CD8-positive, alpha-beta memory T cell (primary cell): Measurements from ENCODE around the gene CDH15. TPM values are rescaled to one million over a fixed set of nuclear protein-coding genes. Genes with fewer than 3 reads are reported as not detected.

Source experiments
- CTCF ChIA-PET: fragments of 350-600 bp; sonication (Branson Sonifier 250); formaldehyde crosslinking; loops from one replicate; lab custom pipeline; 2021; ENCODE audit warnings: antibody characterized with exemption; lab: Charles Lee
- POLR2A ChIA-PET: fragments of 350-600 bp; sonication (Branson Sonifier 250); formaldehyde crosslinking; loops from one replicate; lab custom pipeline; 2021; ENCODE audit warnings: antibody characterized with exemption; lab: Charles Lee
- DNase-seq, 5 donors: peaks; one replicate each; pipeline versions ENCODE4 v3.0.0 to v3.0.0-alpha.2; 2020 to 2022; ENCODE audit warnings: mixed read lengths in 1 of 5
- H3K27ac ChIP-seq: one replicate; pipeline ENCODE4 v1.7.0; 2013; ENCODE audit warnings: low read depth, mild to moderate bottlenecking, low read length, moderate library complexity
- H3K27me3 ChIP-seq: 2 replicates; pipeline ENCODE4 v1.7.0; 2013; ENCODE audit warnings: low read length, mild to moderate bottlenecking; ENCODE audit not compliant: insufficient read depth, poor library complexity, severe bottlenecking
- H3K36me3 ChIP-seq: 2 replicates; pipeline ENCODE4 v1.7.0; 2013; ENCODE audit warnings: mild to moderate bottlenecking, low read length, moderate library complexity; ENCODE audit not compliant: insufficient read depth
- H3K4me1 ChIP-seq: 2 replicates; pipeline ENCODE4 v1.7.0; 2013; ENCODE audit warnings: mild to moderate bottlenecking, low read length, moderate library complexity; ENCODE audit not compliant: insufficient read depth
- H3K4me3 ChIP-seq: 2 replicates; pipeline ENCODE4 v1.7.0; 2013; ENCODE audit warnings: mild to moderate bottlenecking, low read length
- H3K9me3 ChIP-seq: 2 replicates; pipeline ENCODE4 v1.7.0; 2013; ENCODE audit warnings: mild to moderate bottlenecking, low read length
- H3K27ac Mint-ChIP-seq, 8 donors: one replicate each; pipeline ENCODE4 v1.8.0; 2020 to 2021; ENCODE audit warnings: mixed read lengths in 8 of 8, mild to moderate bottlenecking in 6 of 8, inconsistent platforms in 3 of 8, moderate library complexity in 3 of 8
- H3K27me3 Mint-ChIP-seq, 2 donors: one replicate each; pipeline ENCODE4 v1.8.0; 2020 to 2021; ENCODE audit warnings: mixed read lengths in 2 of 2, mild to moderate bottlenecking in 1 of 2, moderate library complexity in 1 of 2
- H3K36me3 Mint-ChIP-seq, 3 donors: one replicate each; pipeline ENCODE4 v1.8.0; 2020 to 2021; ENCODE audit warnings: mixed read lengths in 3 of 3, inconsistent platforms in 1 of 3, mild to moderate bottlenecking in 1 of 3
- H3K4me1 Mint-ChIP-seq, 3 donors: one replicate each; pipeline ENCODE4 v1.8.0; 2020 to 2021; ENCODE audit warnings: mixed read lengths in 3 of 3, inconsistent platforms in 1 of 3, mild to moderate bottlenecking in 1 of 3
- H3K4me3 Mint-ChIP-seq, 7 donors: one replicate each; pipeline ENCODE4 v1.8.0; 2020 to 2021; ENCODE audit warnings: mixed read lengths in 7 of 7, mild to moderate bottlenecking in 6 of 7, moderate library complexity in 4 of 7, inconsistent platforms in 2 of 7
- H3K9me3 Mint-ChIP-seq, 5 donors: one replicate each; pipeline ENCODE4 v1.8.0; 2020 to 2022; ENCODE audit warnings: mixed read lengths in 5 of 5, mild to moderate bottlenecking in 3 of 5, moderate library complexity in 2 of 5, inconsistent platforms in 1 of 5
- polyA plus RNA-seq: library from polyadenylated mRNA; unstranded; fragments of 300-500 nt; fragmentation: Illumina TruSeq; gene quantifications from one replicate; pipeline ENCODE4 v1.2.3, GENCODE V29; 2021
- total RNA-seq, 2 experiments: library from RNA; stranded (reverse); gene quantifications; one replicate each; pipeline ENCODE4 v1.2.3, GENCODE V29; 2021

CDH15 gene
- total and polyA plus RNA-seq, 3 experiments from 2014 or later = not detected

GRCh38 chr16:89217388-89218191 lies 46.0 kb downstream of the CDH15 start, which contains the start of gene ZNF778:
TSS of gene ZNF778 (plus strand) at chr16:89217703. CDS start at chr16:89221128, 3,425 bp downstream.
- peak within 1 kb of the TSS; percentile 96 for H3K27ac ChIP-seq
- no peaks in the 10 kb centered on the region for H3K27me3 ChIP-seq
- CTCF ChIA-PET = interaction anchor here (1.0 to 1.8 kb wide), 8 partner anchors 23 to 647 kb away, joined by 3 to 6 read pairs (median 4); partner anchors contain the start of gene ZC3H18
- Mint-ChIP-seq H3K36me3 (peaks cover 5 to 37% (median 5%) of the 10 kb centered on the region in 3 donors), H3K27me3 (no peaks in the 10 kb centered on the region), H3K27ac (peak within 1 kb of the TSS; percentile 81 to 98 (median 94)), H3K4me3 (peak within 1 kb of the TSS; percentile 62 to 96 (median 81)), H3K9me3 (no peaks in the 10 kb centered on the region), H3K4me1 (peaks cover 31 to 49% (median 44%) of the 10 kb centered on the region in 3 donors)
- H3K4me3 ChIP-seq = peak within 1 kb of the TSS; percentile 61
- peaks cover 21% of the 10 kb centered on the region for H3K4me1 ChIP-seq
- H3K9me3 ChIP-seq = no peaks in the 10 kb centered on the region
- POLR2A ChIA-PET = interaction anchor here (0.6 to 1.6 kb wide), 10 partner anchors 23 to 530 kb away, joined by 3 to 9 read pairs (median 4); partner anchors contain the start of genes GALNS and TRAPPC2L
- DNase-seq = peak; percentile 77 to 88 (median 84)
- H3K36me3 ChIP-seq = peaks cover 13% of the 10 kb centered on the region

- POLR2A ChIA-PET = interaction anchor here (0.6 kb wide), 1 partner anchor 649 kb away, joined by 3 read pairs; the partner anchor contains the start of gene ZC3H18
- no peak overlapping the region for H3K27ac ChIP-seq
Measured at GRCh38 chr16:89219365-89219764, 47.8 kb downstream of the CDH15 start.

GRCh38 chr16:89221604-89222003 lies 50.1 kb downstream of the CDH15 start:
- Histone ChIP-seq H3K27ac (no peak overlapping the region), H3K4me3 (no peak overlapping the region), H3K36me3 (peaks cover 27% of the 10 kb centered on the region), H3K9me3 (no peaks in the 10 kb centered on the region), H3K4me1 (peaks cover 14% of the 10 kb centered on the region), H3K27me3 (no peaks in the 10 kb centered on the region)
- H3K4me3 Mint-ChIP-seq = peak overlapping the region in 1 of 7 donors; percentile 82
- H3K36me3 Mint-ChIP-seq = peaks cover 21 to 70% (median 23%) of the 10 kb centered on the region in 3 donors
- CTCF ChIA-PET = no interaction called here
- H3K27ac Mint-ChIP-seq = peak overlapping the region in 1 of 8 donors; percentile 6
- H3K9me3 Mint-ChIP-seq = peaks cover 0 to 9% (median 4%) of the 10 kb centered on the region in 5 donors
- POLR2A ChIA-PET = no interaction called here
- H3K27me3 Mint-ChIP-seq = no peaks in the 10 kb centered on the region
- peaks cover 24 to 37% (median 31%) of the 10 kb centered on the region in 3 donors for H3K4me1 Mint-ChIP-seq
- DNase-seq = no peak

More at GRCh38 chr16:89219365-89219764, 47.8 kb downstream of the CDH15 start:
- no peaks in the 10 kb centered on the region for H3K27me3 ChIP-seq
- H3K4me3 ChIP-seq = no peak overlapping the region
- Mint-ChIP-seq H3K9me3 (no peaks in the 10 kb centered on the region), H3K27ac (peak overlapping the region in 5 of 8 donors; percentile 12 to 89 (median 26)), H3K4me1 (peaks cover 31 to 49% (median 42%) of the 10 kb centered on the region in 3 donors), H3K27me3 (no peaks in the 10 kb centered on the region), H3K4me3 (peak overlapping the region; percentile 59 to 87 (median 73)), H3K36me3 (peaks cover 8 to 50% (median 8%) of the 10 kb centered on the region in 3 donors)
- peak in 1 of 5 donors; percentile 11 for DNase-seq
- peaks cover 20% of the 10 kb centered on the region for H3K36me3 ChIP-seq
- no peaks in the 10 kb centered on the region for H3K9me3 ChIP-seq
- peaks cover 21% of the 10 kb centered on the region for H3K4me1 ChIP-seq
- CTCF ChIA-PET = no interaction called here

GRCh38 chr16:89222931-89223330 lies 51.4 kb downstream of the CDH15 start:
- peaks cover 4 to 21% (median 11%) of the 10 kb centered on the region in 5 donors for H3K9me3 Mint-ChIP-seq
- DNase-seq = no peak
- CTCF ChIA-PET = no interaction called here
- H3K4me1 Mint-ChIP-seq = peaks cover 17 to 28% (median 26%) of the 10 kb centered on the region in 3 donors
- no peak overlapping the region for H3K4me3 ChIP-seq
- H3K36me3 ChIP-seq = peaks cover 40% of the 10 kb centered on the region
- H3K27ac ChIP-seq = no peak overlapping the region
- POLR2A ChIA-PET = no interaction called here
- no peaks in the 10 kb centered on the region for H3K27me3 Mint-ChIP-seq
- H3K27me3 ChIP-seq = no peaks in the 10 kb centered on the region
- H3K4me1 ChIP-seq = peaks cover 8% of the 10 kb centered on the region
- peaks cover 12% of the 10 kb centered on the region for H3K9me3 ChIP-seq
- H3K4me3 Mint-ChIP-seq = no peak overlapping the region
- no peak overlapping the region for H3K27ac Mint-ChIP-seq
- H3K36me3 Mint-ChIP-seq = peaks cover 30 to 77% (median 36%) of the 10 kb centered on the region in 3 donors

GRCh38 chr16:89224665-89225064 lies 53.1 kb downstream of the CDH15 start:
- CTCF ChIA-PET = no interaction called here
- H3K36me3 Mint-ChIP-seq = peaks cover 38 to 89% (median 49%) of the 10 kb centered on the region in 3 donors
- POLR2A ChIA-PET = interaction anchor here (0.7 kb wide), 1 partner anchor 11 kb away, joined by 3 read pairs; no protein-coding TSS in a partner anchor

GRCh38 chr16:89230255-89230654 lies 58.7 kb downstream of the CDH15 start:
- Histone ChIP-seq H3K4me1 (no peaks in the 10 kb centered on the region), H3K4me3 (no peak overlapping the region), H3K36me3 (peaks cover 31% of the 10 kb centered on the region), H3K27me3 (no peaks in the 10 kb centered on the region), H3K9me3 (peaks cover 15% of the 10 kb centered on the region), H3K27ac (no peak overlapping the region)
- Mint-ChIP-seq H3K4me1 (peaks cover 0 to 2% (median 0%) of the 10 kb centered on the region in 3 donors), H3K9me3 (peaks cover 8 to 33% (median 24%) of the 10 kb centered on the region in 5 donors), H3K36me3 (peaks cover 37 to 77% (median 55%) of the 10 kb centered on the region in 3 donors), H3K27me3 (no peaks in the 10 kb centered on the region), H3K27ac (no peak overlapping the region), H3K4me3 (no peak overlapping the region)
- DNase-seq = no peak
- CTCF ChIA-PET = no interaction called here
- POLR2A ChIA-PET = no interaction called here

More at GRCh38 chr16:89224665-89225064, 53.1 kb downstream of the CDH15 start:
- Histone ChIP-seq H3K9me3 (peaks cover 15% of the 10 kb centered on the region), H3K4me1 (no peaks in the 10 kb centered on the region), H3K4me3 (no peak overlapping the region), H3K36me3 (peaks cover 42% of the 10 kb centered on the region), H3K27ac (no peak overlapping the region), H3K27me3 (no peaks in the 10 kb centered on the region)
- DNase-seq = peak in 1 of 5 donors; percentile 10
- Mint-ChIP-seq H3K4me3 (no peak overlapping the region), H3K9me3 (peaks cover 8 to 31% (median 24%) of the 10 kb centered on the region in 5 donors), H3K4me1 (peaks cover 9 to 15% (median 15%) of the 10 kb centered on the region in 3 donors), H3K27ac (no peak overlapping the region), H3K27me3 (no peaks in the 10 kb centered on the region)

- Histone ChIP-seq H3K27ac (no peak overlapping the region), H3K9me3 (peaks cover 12% of the 10 kb centered on the region), H3K27me3 (no peaks in the 10 kb centered on the region), H3K36me3 (peaks cover 19% of the 10 kb centered on the region), H3K4me1 (no peaks in the 10 kb centered on the region), H3K4me3 (no peak overlapping the region)
- Mint-ChIP-seq H3K4me3 (no peak overlapping the region), H3K27ac (no peak overlapping the region), H3K4me1 (no peaks in the 10 kb centered on the region), H3K36me3 (peaks cover 24 to 60% (median 42%) of the 10 kb centered on the region in 3 donors), H3K27me3 (no peaks in the 10 kb centered on the region), H3K9me3 (peaks cover 4 to 20% (median 17%) of the 10 kb centered on the region in 5 donors)
- CTCF ChIA-PET = no interaction called here
- POLR2A ChIA-PET = no interaction called here
- no peak for DNase-seq
Measured at GRCh38 chr16:89232107-89232506, 60.6 kb downstream of the CDH15 start.
